ENCODE measurements around the gene ZNF598.
"Not testable (repeated sequence)": the region's sequence is repeated elsewhere in the genome, so short reads cannot be mapped to it uniquely, and the experiment has no call there.

ZNF598 gene

GRCh38 chr16:2027024-2028010, 17.7 kb upstream of the ZNF598 start:
- DNase-seq = no peak

- peak in 1 of 2 donors; percentile 5 for DNase-seq
Measured at GRCh38 chr16:2026461-2027023, 16.9 kb upstream of the ZNF598 start, which contains the start of gene NHERF2. Gene NHERF2, plus strand, starts transcription at chr16:2026902. Its CDS starts 104 bp downstream, at chr16:2027006.

- no peak for DNase-seq
Measured at GRCh38 chr16:2025878-2026460, 16.3 kb upstream of the ZNF598 start.

GRCh38 chr16:2025251-2025650, 15.6 kb upstream of the ZNF598 start:
- no peak for DNase-seq

GRCh38 chr16:2024032-2024420, 14.4 kb upstream of the ZNF598 start:
- no peak for DNase-seq

GRCh38 chr16:2023092-2024031, 13.7 kb upstream of the ZNF598 start:
- DNase-seq = peak; percentile 77 to 87

- no peak for DNase-seq
Measured at GRCh38 chr16:2022723-2023091, 13.1 kb upstream of the ZNF598 start.

GRCh38 chr16:2019921-2020831, 10.6 kb upstream of the ZNF598 start:
- DNase-seq = no peak

- no peak for DNase-seq
Measured at GRCh38 chr16:2019518-2019920, 9.9 kb upstream of the ZNF598 start, which contains the start of gene NPW. Gene NPW, plus strand, starts transcription at chr16:2019785.

GRCh38 chr16:2016407-2016922, 6.8 kb upstream of the ZNF598 start:
- DNase-seq = no peak

GRCh38 chr16:2015947-2016208, 6.3 kb upstream of the ZNF598 start:
- no peak for DNase-seq

GRCh38 chr16:2015117-2015946, 5.7 kb upstream of the ZNF598 start:
- no peak for DNase-seq

- no peak for DNase-seq
Measured at GRCh38 chr16:2013527-2013926, 3.9 kb upstream of the ZNF598 start.

- DNase-seq = not testable (repeated sequence)
Measured at GRCh38 chr16:2011726-2012125, 2.1 kb upstream of the ZNF598 start.

- no peak for DNase-seq
Measured at GRCh38 chr16:2009164-2009711, 383 bp downstream of the ZNF598 start.

- DNase-seq = no peak
Measured at GRCh38 chr16:2008631-2009163, 924 bp downstream of the ZNF598 start.

GRCh38 chr16:2008009-2008526, 1.6 kb downstream of the ZNF598 start:
- no peak for DNase-seq

- DNase-seq = no peak
Measured at GRCh38 chr16:2007081-2007836, 2.4 kb downstream of the ZNF598 start.

- DNase-seq = no peak
Measured at GRCh38 chr16:2006317-2006716, 3.3 kb downstream of the ZNF598 start.

All from hippocampal formation (tissue), 2 donors.